Measurements from ENCODE around the gene TMX2.

- no peak for TF ChIP-seq MAX (IDR thresholded peaks at IDR 0.05)
- no peak for TF ChIP-seq NFIC (IDR thresholded peaks at IDR 0.05)
- no peak for TF ChIP-seq CREB1 (IDR thresholded peaks at IDR 0.05; ENCODE audit: low read depth)
- no peak for TF ChIP-seq FOXM1 (IDR thresholded peaks at IDR 0.05; ENCODE audit: borderline replicate concordance, low read depth)
- TF ChIP-seq ZBTB7A (IDR thresholded peaks at IDR 0.05; ENCODE audit: low read depth), result no peak
- TF ChIP-seq YY1 (IDR thresholded peaks at IDR 0.05; ENCODE audit: low read depth), result no peak
- TF ChIP-seq EP300 (IDR thresholded peaks at IDR 0.05; ENCODE audit: borderline replicate concordance), result no peak
- no peak for TF ChIP-seq CEBPB (IDR thresholded peaks at IDR 0.05)
- no peak for TF ChIP-seq RAD21 (IDR thresholded peaks at IDR 0.05; ENCODE audit: low read depth)
Measured at GRCh38 chr11:57675176-57675941, 37.0 kb upstream of the TMX2 start.

Measured in Ishikawa (cell line).